Measurements from ENCODE around the gene HIGD1A.

HIGD1A gene

GRCh38 chr3:42733501-42734262, 70.6 kb downstream of the HIGD1A start:
- DNase-seq = no peak
